Renal cortex interstitium (tissue), 11 donors: ENCODE data around the gene ESCO1. TPM values are rescaled to one million over a fixed set of nuclear protein-coding genes. Genes with fewer than 3 reads are reported as not detected.

Experiments used
- DNase-seq, 11 donors: peaks; one replicate each; pipeline ENCODE4 v3.0.0-alpha.2; 2013; ENCODE audit warnings: low read depth in 9 of 11, low spot score in 4 of 11; ENCODE audit errors: extremely low read depth in 1 of 11
- polyA plus RNA-seq, 3 donors: library from polyadenylated mRNA; unstranded; fragments of 120-200 nt; gene quantifications; one replicate each; pipeline ENCODE4 v1.2.1, GENCODE V29; 2013; ENCODE audit not compliant: insufficient read length in 3 of 3

The ESCO1 gene
- polyA plus RNA-seq, 3 donors, result 23.5 to 29.7 (median 25.2) TPM

- DNase-seq, result no peak
These were observed 87.2 kb downstream of the ESCO1 start for GRCh38 chr18:21513292-21513691.

GRCh38 chr18:21509062-21509461 lies 91.4 kb downstream of the ESCO1 start:
- no peak for DNase-seq

GRCh38 chr18:21507913-21508701 lies 92.4 kb downstream of the ESCO1 start:
- no peak for DNase-seq

GRCh38 chr18:21502661-21503060 lies 97.8 kb downstream of the ESCO1 start:
- DNase-seq, result no peak

- DNase-seq, result no peak
These were observed 100.5 kb downstream of the ESCO1 start for GRCh38 chr18:21499997-21500396.

- no peak for DNase-seq
These were observed 104.1 kb downstream of the ESCO1 start for GRCh38 chr18:21496277-21496835.

- no peak for DNase-seq
These were observed 109.8 kb downstream of the ESCO1 start for GRCh38 chr18:21490748-21491147.

GRCh38 chr18:21489919-21490495 lies 110.5 kb downstream of the ESCO1 start:
- no peak for DNase-seq

GRCh38 chr18:21489119-21489750 lies 111.3 kb downstream of the ESCO1 start:
- DNase-seq, result peak in 9 of 11 donors; percentile 17 to 58 (median 45)

- no peak for DNase-seq
These were observed 113.5 kb downstream of the ESCO1 start for GRCh38 chr18:21486905-21487437.

GRCh38 chr18:21484851-21485636 lies 115.5 kb downstream of the ESCO1 start:
- no peak for DNase-seq

- no peak for DNase-seq
These were observed 117.5 kb downstream of the ESCO1 start for GRCh38 chr18:21483051-21483450.

GRCh38 chr18:21481739-21482138 lies 118.8 kb downstream of the ESCO1 start:
- DNase-seq, result no peak

GRCh38 chr18:21479721-21480120 lies 120.8 kb downstream of the ESCO1 start:
- no peak for DNase-seq

Other genes starting within 250 kb of the ESCO1 start
- gene SNRPD1, start 11.6 kb upstream of the ESCO1 start, polyA plus RNA-seq, result 100 to 1,000 TPM; 125 to 189 (median 179) TPM
- gene ABHD3, start 104.1 kb upstream of the ESCO1 start, polyA plus RNA-seq, result 10 to 100 TPM; 19.6 to 22.7 (median 22.7) TPM
- gene MIB1, start 140.1 kb upstream of the ESCO1 start, polyA plus RNA-seq, result 10 to 100 TPM; 59.4 to 74.5 (median 68.9) TPM